Left ventricle myocardium inferior (tissue), 1 donor: Measurements from ENCODE around the gene CD93. TPM values are rescaled to one million over a fixed set of nuclear protein-coding genes. Genes with fewer than 3 reads are reported as not detected.

Source experiments
- DNase-seq: peaks from one replicate; pipeline ENCODE4 v3.0.0-alpha.2; 2020
- H3K27ac ChIP-seq: fragments of 200-600 bp; replicated peaks from 2 replicates; pipeline ENCODE4 v1.8.0; 2021
- H3K27me3 ChIP-seq: fragments of 200-600 bp; 2 replicates; pipeline ENCODE4 v1.8.0; 2021; ENCODE audit warnings: low read depth
- H3K36me3 ChIP-seq: fragments of 200-600 bp; 2 replicates; pipeline ENCODE4 v1.8.0; 2021
- H3K4me1 ChIP-seq: fragments of 200-600 bp; 2 replicates; pipeline ENCODE4 v1.8.0; 2021
- H3K4me3 ChIP-seq: fragments of 200-600 bp; 2 replicates; pipeline ENCODE4 v1.8.0; 2021; ENCODE audit warnings: mild to moderate bottlenecking, moderate library complexity
- H3K9me3 ChIP-seq: fragments of 200-600 bp; replicated peaks from 2 replicates; pipeline ENCODE4 v1.8.0; 2021
- CTCF ChIP-seq: fragments of 200-600 bp; IDR thresholded peaks from 2 replicates; pipeline ENCODE4 v1.8.0; 2021; ENCODE audit warnings: antibody characterized with exemption, mild to moderate bottlenecking, borderline replicate concordance
- intact Hi-C: fragments of 100-400 bp; cut with micrococcal nuclease; formaldehyde crosslinking; loops from one replicate; pipeline ENCODE4 v1.11.0; 2022
- total RNA-seq: library from RNA; stranded (reverse); fragmentation: NEBNext Ultra II Directional; extraction: Animal tissue kit (Norgen Biotek cat#: 25700); gene quantifications from one replicate; pipeline ENCODE4 v1.2.1, GENCODE V29; 2021
- donor health status: DM: no; HTN: yes; CAD: no; lungs with severe emphysema.

Gene CD93
- total RNA-seq, 1 donor from 2014 or later = 35.7 TPM

GRCh38 chr20:23046431-23046830 lies 39.7 kb downstream of the CD93 start:
- peaks cover 100% of the 10 kb centered on the region for H3K27me3 ChIP-seq
- TF ChIP-seq CTCF = no peak
- H3K4me3 ChIP-seq = peak overlapping the region; percentile 80
- DNase-seq = no peak
- H3K27ac ChIP-seq = peak overlapping the region; percentile 96
- no peaks in the 10 kb centered on the region for H3K9me3 ChIP-seq
- intact Hi-C loops = loop anchor here (10.0 kb wide), 1 partner anchor 182 kb away; no protein-coding TSS in a partner anchor
- H3K4me1 ChIP-seq = peaks cover 82% of the 10 kb centered on the region
- peaks cover 9% of the 10 kb centered on the region for H3K36me3 ChIP-seq

- Histone ChIP-seq H3K27me3 (peaks cover 100% of the 10 kb centered on the region), H3K27ac (no peak overlapping the region), H3K9me3 (no peaks in the 10 kb centered on the region), H3K4me1 (peaks cover 51% of the 10 kb centered on the region), H3K4me3 (no peak overlapping the region), H3K36me3 (peaks cover 9% of the 10 kb centered on the region)
- TF ChIP-seq CTCF = no peak
- intact Hi-C loops = loop anchor here (10.0 kb wide), 1 partner anchor 179 kb away; no protein-coding TSS in a partner anchor
- DNase-seq = no peak
These were observed 42.7 kb downstream of the CD93 start for GRCh38 chr20:23043376-23043775.

- no peak for DNase-seq
- Histone ChIP-seq H3K36me3 (peaks cover 9% of the 10 kb centered on the region), H3K27me3 (peaks cover 100% of the 10 kb centered on the region), H3K4me1 (peaks cover 40% of the 10 kb centered on the region), H3K27ac (no peak overlapping the region), H3K4me3 (no peak overlapping the region), H3K9me3 (no peaks in the 10 kb centered on the region)
- TF ChIP-seq CTCF = no peak
- intact Hi-C loops = loop anchor here (10.0 kb wide), 1 partner anchor 177 kb away; no protein-coding TSS in a partner anchor
These were observed 43.9 kb downstream of the CD93 start for GRCh38 chr20:23042270-23042669.

- H3K4me3 ChIP-seq = no peak overlapping the region
- peaks cover 100% of the 10 kb centered on the region for H3K27me3 ChIP-seq
- no peak for DNase-seq
- H3K27ac ChIP-seq = no peak overlapping the region
- no peaks in the 10 kb centered on the region for H3K9me3 ChIP-seq
- TF ChIP-seq CTCF = no peak
- H3K36me3 ChIP-seq = no peaks in the 10 kb centered on the region
- intact Hi-C loops = loop anchor here (10.0 kb wide), 1 partner anchor 175 kb away; no protein-coding TSS in a partner anchor
- peaks cover 24% of the 10 kb centered on the region for H3K4me1 ChIP-seq
These were observed 46.1 kb downstream of the CD93 start for GRCh38 chr20:23039885-23040508.

- Histone ChIP-seq H3K27me3 (peaks cover 100% of the 10 kb centered on the region), H3K4me1 (peaks cover 19% of the 10 kb centered on the region), H3K36me3 (no peaks in the 10 kb centered on the region), H3K27ac (no peak overlapping the region), H3K4me3 (no peak overlapping the region), H3K9me3 (no peaks in the 10 kb centered on the region)
- no peak for TF ChIP-seq CTCF
- intact Hi-C loops = no loop called here
- DNase-seq = no peak
These were observed 46.8 kb downstream of the CD93 start for GRCh38 chr20:23039136-23039875.
